ENCODE results near the gene ZFP92. TPM values are rescaled to one million over a fixed set of nuclear protein-coding genes. Genes with fewer than 3 reads are reported as not detected.

Gene ZFP92
- total RNA-seq, 3 donors from 2014 or later, result 0.29 to 1.6 (median 1.3) TPM

GRCh38 chrX:153406011-153406410, 5.3 kb upstream of the ZFP92 start:
- intact Hi-C loops (cut with DNase I; ENCODE audit: low total_unique reads), result no loop called here
- TF ChIP-seq POLR2AphosphoS5 (IDR thresholded peaks at IDR 0.05), result no peak
- no peak for TF ChIP-seq CTCF (IDR thresholded peaks at IDR 0.05)
- no peak for TF ChIP-seq POLR2A (IDR thresholded peaks at IDR 0.05)
- no peak overlapping the region for H3K27ac ChIP-seq
- no peaks in the 10 kb centered on the region for H3K4me1 ChIP-seq
- no peak overlapping the region for H3K4me3 ChIP-seq
- no peaks in the 10 kb centered on the region for H3K36me3 ChIP-seq
- peaks cover 0 to 36% of the 10 kb centered on the region in 2 donors for H3K27me3 ChIP-seq
- H3K9me3 ChIP-seq, result peaks cover 0 to 1% of the 10 kb centered on the region in 2 donors
- DNase-seq (ENCODE audit: low spot score in 2 of 2), result no peak

GRCh38 chrX:153406903-153407302, 4.4 kb upstream of the ZFP92 start:
- DNase-seq (ENCODE audit: low spot score in 2 of 2), result no peak
- H3K27ac ChIP-seq, result no peak overlapping the region
- TF ChIP-seq CTCF (IDR thresholded peaks at IDR 0.05), result no peak
- TF ChIP-seq POLR2AphosphoS5 (IDR thresholded peaks at IDR 0.05), result no peak
- no peak for TF ChIP-seq POLR2A (IDR thresholded peaks at IDR 0.05)
- H3K4me1 ChIP-seq, result no peaks in the 10 kb centered on the region
- H3K4me3 ChIP-seq, result no peak overlapping the region
- H3K27me3 ChIP-seq, result peaks cover 0 to 45% of the 10 kb centered on the region in 2 donors
- no peaks in the 10 kb centered on the region for H3K9me3 ChIP-seq
- H3K36me3 ChIP-seq, result no peaks in the 10 kb centered on the region
- intact Hi-C loops (cut with DNase I; ENCODE audit: low total_unique reads), result no loop called here

GRCh38 chrX:153407736-153408135, 3.5 kb upstream of the ZFP92 start:
- TF ChIP-seq CTCF (IDR thresholded peaks at IDR 0.05) (no peak), POLR2A (IDR thresholded peaks at IDR 0.05) (no peak), POLR2AphosphoS5 (IDR thresholded peaks at IDR 0.05) (no peak)
- H3K4me1 ChIP-seq, result no peaks in the 10 kb centered on the region
- H3K36me3 ChIP-seq, result no peaks in the 10 kb centered on the region
- no peak for DNase-seq (ENCODE audit: low spot score in 2 of 2)
- no peak overlapping the region for H3K4me3 ChIP-seq
- no peak overlapping the region for H3K27ac ChIP-seq
- intact Hi-C loops (cut with DNase I; ENCODE audit: low total_unique reads), result no loop called here
- no peaks in the 10 kb centered on the region for H3K9me3 ChIP-seq
- H3K27me3 ChIP-seq, result peaks cover 0 to 53% of the 10 kb centered on the region in 2 donors

GRCh38 chrX:153408221-153408721, 3.0 kb upstream of the ZFP92 start:
- no peak overlapping the region for H3K4me3 ChIP-seq
- H3K4me1 ChIP-seq, result no peaks in the 10 kb centered on the region
- intact Hi-C loops (cut with DNase I; ENCODE audit: low total_unique reads), result no loop called here
- TF ChIP-seq CTCF (IDR thresholded peaks at IDR 0.05) (no peak), POLR2AphosphoS5 (IDR thresholded peaks at IDR 0.05) (no peak), POLR2A (IDR thresholded peaks at IDR 0.05) (no peak)
- peaks cover 0 to 58% of the 10 kb centered on the region in 2 donors for H3K27me3 ChIP-seq
- H3K27ac ChIP-seq, result no peak overlapping the region
- H3K36me3 ChIP-seq, result no peaks in the 10 kb centered on the region
- H3K9me3 ChIP-seq, result no peaks in the 10 kb centered on the region
- DNase-seq (ENCODE audit: low spot score in 2 of 2), result no peak

GRCh38 chrX:153408871-153409351, 2.4 kb upstream of the ZFP92 start:
- Histone ChIP-seq H3K27me3 (peaks cover 0 to 64% of the 10 kb centered on the region in 2 donors), H3K36me3 (no peaks in the 10 kb centered on the region), H3K9me3 (no peaks in the 10 kb centered on the region), H3K4me1 (no peaks in the 10 kb centered on the region), H3K4me3 (no peak overlapping the region), H3K27ac (no peak overlapping the region)
- TF ChIP-seq CTCF (IDR thresholded peaks at IDR 0.05) (no peak), POLR2AphosphoS5 (IDR thresholded peaks at IDR 0.05) (no peak), POLR2A (IDR thresholded peaks at IDR 0.05) (no peak)
- intact Hi-C loops (cut with DNase I; ENCODE audit: low total_unique reads), result no loop called here
- no peak for DNase-seq (ENCODE audit: low spot score in 2 of 2)
